GM18951 (cell line): Measurements from ENCODE around the gene SLC7A8.

Experiments
- POLR2A ChIP-seq: IDR thresholded peaks from 4 replicates; pipeline ENCODE4 v1.6.1; 2011; ENCODE audit warnings: mild to moderate bottlenecking; ENCODE audit not compliant: insufficient read length, insufficient read depth; ENCODE audit errors: extremely low read depth
- in situ Hi-C: fragments of 300-500 bp; cut with MboI; formaldehyde crosslinking; loops from one replicate; pipeline ENCODE4 v1.12.0; 2022; ENCODE audit warnings: low sequenced_read_pairs, mixed read lengths, inconsistent platforms; ENCODE audit not compliant: unreplicated experiment

SLC7A8 gene

GRCh38 chr14:23125933-23126524 lies 57.4 kb downstream of the SLC7A8 start:
- TF ChIP-seq POLR2A = no peak
- in situ Hi-C loops = loop anchor here (10.0 kb wide), 1 partner anchor 59 kb away; the partner anchor contains the start of gene SLC7A8

- no peak for TF ChIP-seq POLR2A
- in situ Hi-C loops = loop anchor here (10.0 kb wide), 1 partner anchor 60 kb away; the partner anchor contains the start of gene SLC7A8
Observed at GRCh38 chr14:23125011-23125410, 58.4 kb downstream of the SLC7A8 start.

- in situ Hi-C loops = loop anchor here (10.0 kb wide), 1 partner anchor 60 kb away; the partner anchor contains the start of gene SLC7A8
- TF ChIP-seq POLR2A = no peak
Observed at GRCh38 chr14:23124337-23124954, 59.0 kb downstream of the SLC7A8 start.

- no peak for TF ChIP-seq POLR2A
- in situ Hi-C loops = loop anchor here (10.0 kb wide), 1 partner anchor 61 kb away; the partner anchor contains the start of gene SLC7A8
Observed at GRCh38 chr14:23123419-23123818, 60.0 kb downstream of the SLC7A8 start.

- TF ChIP-seq POLR2A = no peak
- in situ Hi-C loops = loop anchor here (10.0 kb wide), 1 partner anchor 63 kb away; the partner anchor contains the start of gene SLC7A8
Observed at GRCh38 chr14:23122086-23122485, 61.4 kb downstream of the SLC7A8 start.

- TF ChIP-seq POLR2A = no peak
- in situ Hi-C loops = loop anchor here (10.0 kb wide), 1 partner anchor 63 kb away; the partner anchor contains the start of gene SLC7A8
Observed at GRCh38 chr14:23121361-23121771, 62.1 kb downstream of the SLC7A8 start.

GRCh38 chr14:23120541-23121251 lies 62.8 kb downstream of the SLC7A8 start:
- no peak for TF ChIP-seq POLR2A
- in situ Hi-C loops = loop anchor here (10.0 kb wide), 1 partner anchor 64 kb away; the partner anchor contains the start of gene SLC7A8

- no peak for TF ChIP-seq POLR2A
- in situ Hi-C loops = loop anchor here (10.0 kb wide), 1 partner anchor 65 kb away; the partner anchor contains the start of gene SLC7A8
Observed at GRCh38 chr14:23119363-23120327, 63.8 kb downstream of the SLC7A8 start.

- in situ Hi-C loops = no loop called here
- TF ChIP-seq POLR2A = no peak
Observed at GRCh38 chr14:23118506-23119362, 64.7 kb downstream of the SLC7A8 start, which contains the start of gene CEBPE. CEBPE (minus strand) TSS chr14:23119255; CDS start chr14:23119091, 164 bp downstream.

- TF ChIP-seq POLR2A = no peak
- in situ Hi-C loops = no loop called here
Observed at GRCh38 chr14:23117371-23118020, 66.0 kb downstream of the SLC7A8 start.

GRCh38 chr14:23115918-23116317 lies 67.5 kb downstream of the SLC7A8 start:
- in situ Hi-C loops = no loop called here
- no peak for TF ChIP-seq POLR2A

- in situ Hi-C loops = no loop called here
- no peak for TF ChIP-seq POLR2A
Observed at GRCh38 chr14:23115039-23115731, 68.3 kb downstream of the SLC7A8 start.
